Middle frontal gyrus (tissue), 1 donor: Measurements from ENCODE around the gene TLCD1.

Source experiments
- DNase-seq: peaks from one replicate; pipeline ENCODE4 v3.0.0-alpha.2; 2015; ENCODE audit warnings: low spot score; ENCODE audit errors: extremely low spot score

TLCD1 gene

GRCh38 chr17:28712705-28713415 lies 13.2 kb downstream of the TLCD1 start:
- DNase-seq, result no peak

GRCh38 chr17:28712032-28712704 lies 13.9 kb downstream of the TLCD1 start:
- no peak for DNase-seq

DNA sequence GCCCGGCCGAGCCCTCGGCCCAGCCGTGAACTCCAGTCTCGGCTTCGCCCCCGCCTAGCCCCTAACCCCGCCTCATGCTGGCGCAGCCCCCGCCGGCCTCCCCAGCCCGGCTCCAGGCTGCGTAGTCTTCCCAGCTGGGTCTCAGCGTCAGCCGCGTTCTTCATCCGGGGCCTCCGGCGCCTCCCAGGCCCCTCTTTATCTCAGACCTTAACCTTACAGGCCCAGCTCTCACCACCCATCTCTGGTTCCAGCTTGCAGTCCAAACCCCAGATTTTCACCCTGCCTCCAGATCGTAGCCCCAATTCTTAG lies 14.4 kb downstream of the TLCD1 start, which contains the start of gene PROCA1:
PROCA1 (minus strand) TSS at position 166 of the 309 bp plus-strand sequence. CDS start 228 bp downstream, outside the sequence.
- no peak for DNase-seq

GRCh38 chr17:28710861-28711722 lies 14.9 kb downstream of the TLCD1 start:
- DNase-seq, result peak; percentile 68

- no peak for DNase-seq
Measured at GRCh38 chr17:28707339-28707720, 18.7 kb downstream of the TLCD1 start.

GRCh38 chr17:28706471-28707338 lies 19.3 kb downstream of the TLCD1 start:
- no peak for DNase-seq

GRCh38 chr17:28705728-28706334 lies 20.2 kb downstream of the TLCD1 start:
- DNase-seq, result no peak

- no peak for DNase-seq
Measured at GRCh38 chr17:28705074-28705659, 20.9 kb downstream of the TLCD1 start.

DNA sequence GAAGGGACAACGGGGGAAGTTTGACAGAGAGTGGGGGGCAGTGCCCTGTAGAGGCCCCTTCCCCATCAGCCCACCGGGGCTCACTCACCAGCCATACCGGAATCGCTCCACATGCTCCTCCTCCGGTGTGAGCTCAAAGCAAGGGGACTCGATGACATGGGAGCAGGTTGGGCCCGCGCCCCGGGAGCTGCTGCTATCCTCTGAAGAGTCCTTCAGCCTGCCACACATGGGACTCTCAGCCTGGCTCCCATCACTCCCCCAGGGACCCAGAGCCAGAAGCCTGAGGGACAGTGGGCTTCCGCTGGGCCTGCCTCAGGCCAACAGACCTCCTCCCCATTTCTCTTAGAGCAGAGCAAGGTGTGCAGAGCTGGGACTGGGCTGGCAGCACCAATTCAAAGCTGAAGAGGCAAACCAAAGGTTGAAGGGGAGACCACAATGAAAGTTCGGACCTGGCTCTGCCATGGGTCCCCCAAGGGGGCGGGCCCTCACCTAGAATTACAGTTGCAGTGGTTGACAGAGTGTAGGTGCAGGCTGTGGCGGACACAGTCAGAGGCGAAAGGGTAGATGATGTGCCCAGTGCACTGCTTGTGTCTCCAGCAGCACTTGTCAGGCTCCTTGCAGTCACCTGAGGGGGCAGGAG lies 21.7 kb downstream of the TLCD1 start:
- no peak for DNase-seq

DNA sequence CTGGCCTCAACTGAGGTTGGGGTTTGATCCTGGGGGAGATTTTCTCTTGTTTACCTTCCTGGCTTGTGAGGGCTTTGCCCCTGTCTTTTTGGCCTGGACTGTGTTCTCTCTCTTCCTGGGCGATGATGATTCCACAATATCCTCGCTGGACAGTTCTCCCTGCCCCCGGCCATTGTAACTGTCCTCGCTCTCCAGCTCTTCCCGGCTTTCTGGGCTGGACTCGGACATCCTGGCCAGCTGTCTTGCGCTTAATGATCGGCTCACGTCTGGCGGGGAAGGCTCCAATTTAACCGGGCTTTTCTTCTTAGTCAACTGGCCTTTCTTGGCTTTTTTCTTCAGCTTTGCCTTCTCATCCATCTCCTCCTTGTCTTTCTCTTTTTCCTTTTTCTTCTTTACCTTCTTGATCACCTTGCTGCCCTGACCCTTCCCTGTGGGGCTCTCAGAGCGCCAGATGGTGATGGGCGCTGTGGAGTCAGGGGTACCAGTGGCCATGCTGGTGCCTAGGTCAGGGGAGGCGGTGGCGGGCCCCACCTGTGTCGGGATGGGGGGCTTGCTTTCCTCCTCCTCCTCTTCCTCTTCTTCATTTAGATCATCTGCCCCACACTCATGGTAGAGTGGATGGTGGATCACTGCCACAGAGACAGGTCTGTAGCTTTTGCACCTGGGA lies 22.3 kb downstream of the TLCD1 start:
- no peak for DNase-seq

GRCh38 chr17:28702752-28703150 lies 23.3 kb downstream of the TLCD1 start:
- DNase-seq, result no peak

GRCh38 chr17:28702026-28702751 lies 23.8 kb downstream of the TLCD1 start:
- DNase-seq, result peak; percentile 50

- no peak for DNase-seq
Measured at GRCh38 chr17:28700830-28701492, 25.1 kb downstream of the TLCD1 start.

- DNase-seq, result no peak
Measured at GRCh38 chr17:28700278-28700677, 25.8 kb downstream of the TLCD1 start.

DNA sequence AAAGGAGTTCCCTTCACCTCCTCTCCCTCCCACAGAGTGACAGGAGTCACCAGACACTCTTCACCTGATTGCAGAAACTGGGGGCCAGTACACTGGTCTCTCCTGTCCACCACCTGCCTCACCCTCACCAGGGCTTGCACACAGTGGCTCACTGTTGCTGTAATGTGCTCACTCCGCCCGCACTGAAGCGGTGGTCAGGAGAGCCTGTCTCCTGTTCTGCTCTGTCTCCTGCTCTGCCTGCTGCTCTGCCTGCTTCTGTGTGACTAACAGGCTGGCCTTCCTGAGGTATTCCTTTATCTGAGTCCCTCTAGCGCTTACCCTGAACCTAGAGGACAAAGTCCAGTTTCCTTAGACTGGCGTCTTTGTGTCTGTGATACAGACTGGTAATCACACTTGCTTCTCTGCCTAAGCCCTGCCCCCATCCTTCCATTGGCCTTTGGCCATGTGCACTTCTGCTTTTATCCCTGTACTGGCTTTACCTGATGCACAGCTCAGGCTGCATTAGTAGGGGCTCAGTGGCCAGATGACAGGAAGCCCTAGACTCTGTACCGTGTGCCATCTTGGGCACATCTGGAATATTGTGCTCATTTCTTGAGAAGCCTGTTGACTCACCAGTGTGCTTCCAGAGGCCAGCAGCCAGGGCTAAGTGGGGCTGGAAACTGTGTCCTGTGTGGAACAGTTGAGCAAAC lies 27.6 kb downstream of the TLCD1 start:
- no peak for DNase-seq

- no peak for DNase-seq
Measured at GRCh38 chr17:28693869-28694268, 32.2 kb downstream of the TLCD1 start.

DNA sequence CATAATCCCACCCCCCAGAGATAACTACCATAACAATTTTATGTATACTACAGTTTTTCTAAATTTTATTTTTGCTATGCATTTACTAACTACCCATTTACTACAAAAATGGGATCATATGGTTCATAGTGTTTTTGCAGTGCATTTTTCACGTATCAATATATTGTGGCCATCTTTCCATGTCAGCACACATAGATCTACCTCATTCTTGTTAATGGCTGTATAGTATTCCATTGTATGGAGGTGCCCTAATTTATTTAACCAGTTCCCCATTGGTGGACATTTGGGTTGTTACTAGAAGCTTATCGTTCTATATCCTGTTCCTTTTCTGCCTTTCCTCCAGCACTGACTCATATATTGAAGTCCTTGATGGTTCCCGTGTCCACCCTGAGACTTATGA lies 37.0 kb downstream of the TLCD1 start:
- DNase-seq, result no peak

DNA sequence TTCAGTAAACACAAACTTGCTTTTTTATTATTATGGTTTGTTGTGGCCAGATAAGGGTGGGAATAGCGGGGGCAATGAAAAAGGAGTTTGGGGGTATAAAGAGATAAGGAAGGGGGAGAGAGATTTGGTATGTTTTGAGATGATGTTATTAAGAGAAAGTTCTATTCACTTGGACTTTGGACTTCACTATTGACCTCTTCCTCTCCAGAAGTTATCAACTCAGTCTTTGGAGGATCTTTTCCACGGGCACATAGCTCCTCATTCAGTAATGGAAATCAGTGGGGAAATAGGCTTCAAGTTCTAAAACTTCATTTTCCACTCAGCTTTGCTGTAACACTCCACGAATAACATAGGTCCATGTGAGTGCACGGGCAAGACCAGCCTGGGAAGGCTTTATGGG lies 37.6 kb downstream of the TLCD1 start:
- DNase-seq, result no peak
